HepG2 (cell line): Measurements from ENCODE around the gene ARHGAP4. TPM values are rescaled to one million over a fixed set of nuclear protein-coding genes. Genes with fewer than 3 reads are reported as not detected.

Source experiments
- CCDC6 ChIP-seq: sonication (generic); formaldehyde crosslinking; IDR thresholded peaks from 2 replicates; pipeline ENCODE4 v1.8.1; 2022; ENCODE audit warnings: mild to moderate bottlenecking, missing genetic modification reagents, moderate library complexity
- MEIS2 ChIP-seq: sonication (generic); formaldehyde crosslinking; IDR thresholded peaks from 2 replicates; pipeline ENCODE4 v1.9.0; 2021; ENCODE audit warnings: mild to moderate bottlenecking, missing genetic modification reagents
- RXRB ChIP-seq: IDR thresholded peaks from 2 replicates; pipeline ENCODE4 v1.6.1; 2016; ENCODE audit warnings: borderline replicate concordance, missing genetic modification reagents, missing compliant biosample characterization
- SNAPC2 ChIP-seq: sonication (generic); formaldehyde crosslinking; IDR thresholded peaks from 2 replicates; pipeline ENCODE4 v1.8.1; 2022; ENCODE audit warnings: mild to moderate bottlenecking, missing genetic modification reagents
- TGIF2 ChIP-seq: IDR thresholded peaks from 2 replicates; pipeline ENCODE4 v1.6.1; 2016; ENCODE audit warnings: control low read depth, missing compliant biosample characterization
- TSC22D2 ChIP-seq: sonication (generic); formaldehyde crosslinking; IDR thresholded peaks from 2 replicates; pipeline ENCODE4 v1.5.1; 2020; ENCODE audit warnings: missing genetic modification reagents, mild to moderate bottlenecking, borderline replicate concordance
- ZFP41 ChIP-seq: sonication (generic); formaldehyde crosslinking; IDR thresholded peaks from 2 replicates; pipeline ENCODE4 v1.4.0; 2020; ENCODE audit warnings: mild to moderate bottlenecking, missing genetic modification reagents, borderline replicate concordance
- ZNF264 ChIP-seq: sonication (generic); formaldehyde crosslinking; IDR thresholded peaks from 2 replicates; pipeline ENCODE4 v1.4.0; 2020; ENCODE audit warnings: missing genetic modification reagents
- ZNF878 ChIP-seq: sonication (generic); formaldehyde crosslinking; IDR thresholded peaks from 2 replicates; pipeline ENCODE4 v1.8.1; 2023; ENCODE audit warnings: mild to moderate bottlenecking, missing genetic modification reagents, moderate library complexity
- polyA plus RNA-seq, 8 experiments: library from polyadenylated mRNA; depleted of rRNA in 3 of 8; stranded (reverse) in 7 of 8; unstranded in 1 of 8; fragments of >200 nt; fragmentation: Illumina TruSeq in 4 of 8; extraction: Trizol in 4 of 8; gene quantifications; 2 replicates each; pipeline versions ENCODE4 v1.2.1 to v1.2.3, GENCODE V29; 2011 to 2016; ENCODE audit warnings: low read depth in 4 of 8, missing spikeins in 1 of 8, mixed read lengths in 1 of 8; ENCODE audit not compliant: insufficient read depth in 1 of 8
- total RNA-seq, 5 experiments: library from RNA; depleted of rRNA; stranded (reverse); fragments of >200 nt; fragmentation: Illumina TruSeq; extraction: Trizol; gene quantifications; 2 replicates each; pipeline ENCODE4 v1.2.3, GENCODE V29; 2016; ENCODE audit warnings: low read depth in 1 of 5
- TF ChIP-seq, protein P1 (sequence below): sonication (generic); formaldehyde crosslinking; IDR thresholded peaks from 2 replicates; pipeline ENCODE4 v1.4.0; 2020; ENCODE audit warnings: missing genetic modification reagents, borderline replicate concordance
- TF ChIP-seq, protein P2 (sequence below): sonication (generic); formaldehyde crosslinking; IDR thresholded peaks from 2 replicates; pipeline ENCODE4 v1.4.0; 2020; ENCODE audit warnings: mild to moderate bottlenecking, missing genetic modification reagents
- TF ChIP-seq, protein P3 (sequence below): sonication (generic); formaldehyde crosslinking; IDR thresholded peaks from 2 replicates; pipeline ENCODE4 v1.4.0; 2020; ENCODE audit warnings: missing genetic modification reagents
- TF ChIP-seq, protein P4 (sequence below): sonication (generic); formaldehyde crosslinking; IDR thresholded peaks from 2 replicates; pipeline ENCODE4 v1.5.0; 2020; ENCODE audit warnings: missing genetic modification reagents
- TF ChIP-seq, protein P5 (sequence below): IDR thresholded peaks from 2 replicates; pipeline ENCODE4 v1.6.1; 2016; ENCODE audit warnings: missing compliant biosample characterization, missing genetic modification reagents, borderline replicate concordance

ARHGAP4 gene
- total and polyA plus RNA-seq, 2 of the 13 experiments (the other 11 are each of a cell fraction or from before 2014, with no cell fraction given): 0.57 to 0.64 TPM

DNA sequence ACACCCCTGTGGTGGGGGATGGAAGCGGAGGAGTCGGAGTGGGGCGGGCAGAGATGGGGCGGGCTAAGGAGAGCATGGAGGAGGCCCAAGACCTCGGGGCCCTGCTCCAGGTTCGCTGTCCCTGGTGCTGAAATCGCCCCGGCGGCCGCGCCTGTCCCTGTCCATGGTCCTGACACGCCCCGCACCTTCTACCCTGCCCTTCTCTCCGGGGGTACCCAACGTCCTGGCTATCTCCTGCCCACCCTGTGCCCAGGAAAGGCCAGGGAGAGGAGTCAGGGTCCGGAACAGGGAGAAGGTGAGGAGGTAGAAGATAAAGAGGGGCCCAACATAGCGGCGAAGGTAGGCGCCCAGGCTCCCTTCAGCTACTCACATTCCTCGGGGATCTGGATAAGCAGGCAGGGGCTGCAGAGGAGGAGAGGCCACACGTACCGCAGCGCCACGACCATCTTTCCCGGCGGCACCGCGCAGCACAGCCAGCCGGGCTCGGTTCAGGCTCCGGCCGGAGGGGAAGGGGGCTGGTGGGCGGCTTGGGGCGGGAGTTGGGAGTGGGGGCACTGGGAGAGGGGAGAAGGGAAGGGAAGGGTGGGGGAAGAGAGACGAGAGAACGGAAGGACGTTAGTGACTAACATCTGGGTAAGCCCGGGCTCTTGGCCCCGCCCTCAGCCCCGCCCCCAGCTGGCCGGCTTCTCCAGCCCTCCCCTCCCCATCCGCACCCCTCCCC lies 50.5 kb downstream of the ARHGAP4 start (continued):
- TF ChIP-seq, protein P1, sequence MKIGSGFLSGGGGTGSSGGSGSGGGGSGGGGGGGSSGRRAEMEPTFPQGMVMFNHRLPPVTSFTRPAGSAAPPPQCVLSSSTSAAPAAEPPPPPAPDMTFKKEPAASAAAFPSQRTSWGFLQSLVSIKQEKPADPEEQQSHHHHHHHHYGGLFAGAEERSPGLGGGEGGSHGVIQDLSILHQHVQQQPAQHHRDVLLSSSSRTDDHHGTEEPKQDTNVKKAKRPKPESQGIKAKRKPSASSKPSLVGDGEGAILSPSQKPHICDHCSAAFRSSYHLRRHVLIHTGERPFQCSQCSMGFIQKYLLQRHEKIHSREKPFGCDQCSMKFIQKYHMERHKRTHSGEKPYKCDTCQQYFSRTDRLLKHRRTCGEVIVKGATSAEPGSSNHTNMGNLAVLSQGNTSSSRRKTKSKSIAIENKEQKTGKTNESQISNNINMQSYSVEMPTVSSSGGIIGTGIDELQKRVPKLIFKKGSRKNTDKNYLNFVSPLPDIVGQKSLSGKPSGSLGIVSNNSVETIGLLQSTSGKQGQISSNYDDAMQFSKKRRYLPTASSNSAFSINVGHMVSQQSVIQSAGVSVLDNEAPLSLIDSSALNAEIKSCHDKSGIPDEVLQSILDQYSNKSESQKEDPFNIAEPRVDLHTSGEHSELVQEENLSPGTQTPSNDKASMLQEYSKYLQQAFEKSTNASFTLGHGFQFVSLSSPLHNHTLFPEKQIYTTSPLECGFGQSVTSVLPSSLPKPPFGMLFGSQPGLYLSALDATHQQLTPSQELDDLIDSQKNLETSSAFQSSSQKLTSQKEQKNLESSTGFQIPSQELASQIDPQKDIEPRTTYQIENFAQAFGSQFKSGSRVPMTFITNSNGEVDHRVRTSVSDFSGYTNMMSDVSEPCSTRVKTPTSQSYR (CRISPR knock-in tag): peak; percentile 93
- TF ChIP-seq, protein P2, sequence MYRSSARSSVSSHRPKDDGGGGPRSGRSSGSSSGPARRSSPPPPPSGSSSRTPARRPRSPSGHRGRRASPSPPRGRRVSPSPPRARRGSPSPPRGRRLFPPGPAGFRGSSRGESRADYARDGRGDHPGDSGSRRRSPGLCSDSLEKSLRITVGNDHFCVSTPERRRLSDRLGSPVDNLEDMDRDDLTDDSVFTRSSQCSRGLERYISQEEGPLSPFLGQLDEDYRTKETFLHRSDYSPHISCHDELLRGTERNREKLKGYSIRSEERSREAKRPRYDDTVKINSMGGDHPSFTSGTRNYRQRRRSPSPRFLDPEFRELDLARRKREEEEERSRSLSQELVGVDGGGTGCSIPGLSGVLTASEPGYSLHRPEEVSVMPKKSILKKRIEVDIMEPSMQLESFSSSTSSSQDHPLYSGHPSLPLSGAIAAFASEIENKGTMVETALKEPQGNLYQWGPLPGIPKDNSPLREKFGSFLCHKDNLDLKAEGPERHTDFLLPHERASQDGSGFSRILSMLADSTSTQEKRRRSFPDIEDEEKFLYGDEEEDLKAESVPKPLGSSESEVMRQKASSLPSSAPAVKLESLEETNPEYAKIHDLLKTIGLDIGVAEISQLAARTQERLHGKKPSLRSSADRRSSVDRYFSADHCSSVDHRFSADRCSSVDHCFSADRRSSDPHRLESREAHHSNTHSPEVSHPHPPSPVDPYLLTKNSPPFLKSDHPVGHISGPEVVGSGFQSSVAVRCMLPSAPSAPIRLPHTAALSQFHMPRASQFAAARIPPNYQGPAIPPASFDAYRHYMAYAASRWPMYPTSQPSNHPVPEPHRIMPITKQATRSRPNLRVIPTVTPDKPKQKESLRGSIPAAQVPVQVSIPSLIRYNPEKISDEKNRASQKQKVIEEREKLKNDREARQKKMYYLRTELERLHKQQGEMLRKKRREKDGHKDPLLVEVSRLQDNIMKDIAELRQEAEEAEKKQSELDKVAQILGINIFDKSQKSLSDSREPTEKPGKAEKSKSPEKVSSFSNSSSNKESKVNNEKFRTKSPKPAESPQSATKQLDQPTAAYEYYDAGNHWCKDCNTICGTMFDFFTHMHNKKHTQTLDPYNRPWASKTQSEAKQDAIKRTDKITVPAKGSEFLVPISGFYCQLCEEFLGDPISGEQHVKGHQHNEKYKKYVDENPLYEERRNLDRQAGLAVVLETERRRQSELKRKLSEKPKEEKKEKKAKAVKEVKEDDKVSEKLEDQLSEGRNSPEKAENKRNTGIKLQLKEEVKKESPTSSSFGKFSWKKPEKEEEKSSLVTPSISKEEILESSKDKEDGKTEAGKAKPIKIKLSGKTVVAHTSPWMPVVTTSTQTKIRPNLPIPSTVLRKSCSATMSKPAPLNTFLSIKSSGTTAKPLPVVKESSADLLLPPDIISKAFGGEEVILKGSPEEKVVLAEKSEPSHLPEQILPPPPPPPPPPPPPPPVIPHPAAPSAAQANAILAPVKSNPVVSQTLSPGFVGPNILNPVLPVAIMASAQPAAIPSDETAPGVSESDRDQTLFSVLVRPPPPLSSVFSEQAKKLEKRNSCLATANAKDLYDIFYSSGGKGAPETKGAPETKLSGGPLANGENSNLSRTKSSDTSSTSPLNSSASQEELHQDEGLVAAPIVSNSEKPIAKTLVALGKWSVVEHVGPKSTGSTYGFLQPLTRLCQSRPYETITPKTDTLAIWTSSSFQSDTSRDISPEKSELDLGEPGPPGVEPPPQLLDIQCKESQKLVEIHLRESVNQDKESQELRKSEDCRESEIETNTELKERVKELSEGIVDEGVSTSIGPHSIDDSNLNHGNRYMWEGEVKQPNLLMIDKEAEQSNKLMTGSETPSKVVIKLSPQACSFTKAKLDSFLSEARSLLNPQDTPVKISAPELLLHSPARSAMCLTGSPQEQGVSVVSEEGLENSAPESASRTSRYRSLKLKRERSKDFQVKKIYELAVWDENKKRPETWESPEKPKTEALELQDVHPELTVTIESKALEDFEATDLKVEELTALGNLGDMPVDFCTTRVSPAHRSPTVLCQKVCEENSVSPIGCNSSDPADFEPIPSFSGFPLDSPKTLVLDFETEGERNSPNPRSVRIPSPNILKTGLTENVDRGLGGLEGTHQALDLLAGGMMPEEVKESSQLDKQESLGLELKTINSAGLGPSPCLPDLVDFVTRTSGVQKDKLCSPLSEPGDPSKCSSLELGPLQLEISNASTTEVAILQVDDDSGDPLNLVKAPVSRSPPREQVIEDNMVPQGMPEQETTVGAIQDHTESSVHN: peak; percentile 99; the same call in 1 of the 2 replicates
- TF ChIP-seq CCDC6 (CRISPR knock-in tag) (peak; percentile 100), TGIF2 (peak; percentile 99), MEIS2 (CRISPR knock-in tag) (peak; percentile 100), ZNF878 (CRISPR knock-in tag) (peak; percentile 99), RXRB (CRISPR knock-in tag) (peak; percentile 94), SNAPC2 (CRISPR knock-in tag) (peak; percentile 99), ZNF264 (CRISPR knock-in tag) (peak; percentile 99), ZFP41 (CRISPR knock-in tag) (peak; percentile 96), TSC22D2 (CRISPR knock-in tag) (peak; percentile 100)
- TF ChIP-seq, protein P3, sequence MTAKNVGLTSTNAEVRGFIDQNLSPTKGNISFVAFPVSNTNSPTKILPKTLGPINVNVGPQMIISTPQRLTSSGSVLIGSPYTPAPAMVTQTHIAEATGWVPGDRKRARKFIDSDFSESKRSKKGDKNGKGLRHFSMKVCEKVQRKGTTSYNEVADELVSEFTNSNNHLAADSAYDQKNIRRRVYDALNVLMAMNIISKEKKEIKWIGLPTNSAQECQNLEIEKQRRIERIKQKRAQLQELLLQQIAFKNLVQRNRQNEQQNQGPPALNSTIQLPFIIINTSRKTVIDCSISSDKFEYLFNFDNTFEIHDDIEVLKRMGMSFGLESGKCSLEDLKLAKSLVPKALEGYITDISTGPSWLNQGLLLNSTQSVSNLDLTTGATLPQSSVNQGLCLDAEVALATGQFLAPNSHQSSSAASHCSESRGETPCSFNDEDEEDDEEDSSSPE: peak; percentile 80
- TF ChIP-seq, protein P4, sequence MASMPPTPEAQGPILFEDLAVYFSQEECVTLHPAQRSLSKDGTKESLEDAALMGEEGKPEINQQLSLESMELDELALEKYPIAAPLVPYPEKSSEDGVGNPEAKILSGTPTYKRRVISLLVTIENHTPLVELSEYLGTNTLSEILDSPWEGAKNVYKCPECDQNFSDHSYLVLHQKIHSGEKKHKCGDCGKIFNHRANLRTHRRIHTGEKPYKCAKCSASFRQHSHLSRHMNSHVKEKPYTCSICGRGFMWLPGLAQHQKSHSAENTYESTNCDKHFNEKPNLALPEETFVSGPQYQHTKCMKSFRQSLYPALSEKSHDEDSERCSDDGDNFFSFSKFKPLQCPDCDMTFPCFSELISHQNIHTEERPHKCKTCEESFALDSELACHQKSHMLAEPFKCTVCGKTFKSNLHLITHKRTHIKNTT: no peak
- TF ChIP-seq, protein P5, sequence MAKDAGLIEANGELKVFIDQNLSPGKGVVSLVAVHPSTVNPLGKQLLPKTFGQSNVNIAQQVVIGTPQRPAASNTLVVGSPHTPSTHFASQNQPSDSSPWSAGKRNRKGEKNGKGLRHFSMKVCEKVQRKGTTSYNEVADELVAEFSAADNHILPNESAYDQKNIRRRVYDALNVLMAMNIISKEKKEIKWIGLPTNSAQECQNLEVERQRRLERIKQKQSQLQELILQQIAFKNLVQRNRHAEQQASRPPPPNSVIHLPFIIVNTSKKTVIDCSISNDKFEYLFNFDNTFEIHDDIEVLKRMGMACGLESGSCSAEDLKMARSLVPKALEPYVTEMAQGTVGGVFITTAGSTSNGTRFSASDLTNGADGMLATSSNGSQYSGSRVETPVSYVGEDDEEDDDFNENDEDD (CRISPR knock-in tag): peak; percentile 85
